ENCODE data around the gene PLA2G4A.

The PLA2G4A gene

DNA sequence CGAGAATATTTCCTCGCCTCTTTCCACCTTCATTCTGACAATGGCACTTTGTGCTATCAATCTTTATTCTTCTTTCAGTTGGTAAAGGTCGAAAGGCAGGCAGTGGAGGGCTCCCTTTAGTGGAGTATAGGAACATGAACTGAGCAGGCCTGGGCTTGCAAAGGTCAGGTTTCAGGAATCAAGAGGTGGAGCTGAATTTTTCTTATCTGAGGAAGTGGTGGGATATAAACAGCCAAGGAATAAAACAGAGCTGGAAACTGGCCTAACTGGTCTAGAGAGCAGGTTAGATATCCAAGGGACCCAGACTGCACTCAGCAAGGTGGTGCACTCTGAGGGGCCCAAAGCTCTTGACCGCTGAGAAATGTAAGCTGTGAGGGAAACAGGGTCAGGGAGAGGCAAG, 99.1 kb downstream of the PLA2G4A start:
- no peaks in the 10 kb centered on the region for H3K27me3 ChIP-seq (ENCODE audit: control insufficient read depth, insufficient read depth, low read length)
- no peak overlapping the region for H3K4me2 ChIP-seq (ENCODE audit: low read length)
- no peaks in the 10 kb centered on the region for H3K36me3 ChIP-seq (ENCODE audit: insufficient read depth, low read length)
- H3K9me3 ChIP-seq (replicated peaks; ENCODE audit: low read length), result no peaks in the 10 kb centered on the region
- no peaks in the 10 kb centered on the region for H3K4me1 ChIP-seq (ENCODE audit: control insufficient read depth, insufficient read depth, low read length)
- H3K4me3 ChIP-seq (ENCODE audit: low read length), result no peak overlapping the region
- no peak overlapping the region for H3K9ac ChIP-seq (ENCODE audit: low read depth, low read length)

DNA sequence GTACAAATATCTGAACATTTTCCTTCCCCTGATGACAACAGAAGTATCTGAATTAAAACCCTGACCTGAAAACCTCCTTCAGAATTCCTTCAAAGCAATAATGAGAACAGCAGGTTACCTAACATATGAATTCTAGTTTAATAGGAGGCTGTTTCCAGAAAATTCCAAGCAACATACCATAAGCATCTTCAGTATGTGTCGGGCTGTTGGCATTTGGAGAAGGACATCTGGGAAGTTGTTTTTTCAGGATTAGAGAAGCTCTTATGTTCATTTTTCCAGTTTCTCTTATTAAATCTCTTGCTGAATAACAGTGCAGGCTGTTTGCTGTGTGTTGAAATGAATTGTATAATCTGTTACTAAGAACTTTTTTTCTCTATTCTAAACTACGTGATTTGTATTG, 101.5 kb downstream of the PLA2G4A start:
- H3K4me2 ChIP-seq (ENCODE audit: low read length), result no peak overlapping the region
- H3K9ac ChIP-seq (ENCODE audit: low read depth, low read length), result no peak overlapping the region
- H3K4me1 ChIP-seq (ENCODE audit: control insufficient read depth, insufficient read depth, low read length), result no peaks in the 10 kb centered on the region
- no peaks in the 10 kb centered on the region for H3K36me3 ChIP-seq (ENCODE audit: insufficient read depth, low read length)
- H3K9me3 ChIP-seq (replicated peaks; ENCODE audit: low read length), result no peaks in the 10 kb centered on the region
- no peak overlapping the region for H3K4me3 ChIP-seq (ENCODE audit: low read length)
- H3K27me3 ChIP-seq (ENCODE audit: control insufficient read depth, insufficient read depth, low read length), result no peaks in the 10 kb centered on the region

DNA sequence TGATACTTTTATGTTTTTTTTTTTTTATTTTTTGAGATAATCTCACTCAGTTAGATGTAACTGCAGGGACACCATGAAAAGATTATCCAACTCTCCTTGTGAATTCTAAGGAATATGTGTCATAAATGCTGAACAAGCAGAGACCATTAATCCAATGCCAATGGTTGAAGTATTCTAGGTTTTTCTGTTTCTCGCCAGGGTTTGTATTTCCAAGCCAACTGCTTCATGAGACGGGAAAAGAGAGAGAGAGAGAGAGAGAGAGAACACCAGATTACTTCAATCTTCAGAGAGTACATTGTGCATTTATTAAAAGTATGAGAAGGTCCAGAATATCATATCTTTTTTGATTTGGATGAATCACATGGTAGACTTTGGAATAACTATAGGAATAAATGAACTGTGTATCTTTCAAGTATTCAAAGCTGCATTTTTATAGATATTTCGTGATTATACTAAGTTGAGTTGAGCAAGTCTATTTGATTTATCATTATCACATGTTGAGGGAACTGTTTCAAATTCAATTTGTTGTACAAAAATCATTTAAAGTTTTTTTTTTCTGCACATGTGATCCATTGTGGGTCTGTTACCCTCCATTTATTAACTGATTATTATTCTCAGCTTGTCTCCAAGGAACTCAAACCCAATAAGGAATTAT, 108.4 kb downstream of the PLA2G4A start:
- Histone ChIP-seq H3K27me3 (ENCODE audit: control insufficient read depth, insufficient read depth, low read length) (no peaks in the 10 kb centered on the region), H3K4me2 (ENCODE audit: low read length) (no peak overlapping the region), H3K36me3 (ENCODE audit: insufficient read depth, low read length) (no peaks in the 10 kb centered on the region), H3K4me3 (ENCODE audit: low read length) (no peak overlapping the region), H3K9me3 (replicated peaks; ENCODE audit: low read length) (no peaks in the 10 kb centered on the region), H3K9ac (ENCODE audit: low read depth, low read length) (no peak overlapping the region), H3K4me1 (ENCODE audit: control insufficient read depth, insufficient read depth, low read length) (no peaks in the 10 kb centered on the region)

DNA sequence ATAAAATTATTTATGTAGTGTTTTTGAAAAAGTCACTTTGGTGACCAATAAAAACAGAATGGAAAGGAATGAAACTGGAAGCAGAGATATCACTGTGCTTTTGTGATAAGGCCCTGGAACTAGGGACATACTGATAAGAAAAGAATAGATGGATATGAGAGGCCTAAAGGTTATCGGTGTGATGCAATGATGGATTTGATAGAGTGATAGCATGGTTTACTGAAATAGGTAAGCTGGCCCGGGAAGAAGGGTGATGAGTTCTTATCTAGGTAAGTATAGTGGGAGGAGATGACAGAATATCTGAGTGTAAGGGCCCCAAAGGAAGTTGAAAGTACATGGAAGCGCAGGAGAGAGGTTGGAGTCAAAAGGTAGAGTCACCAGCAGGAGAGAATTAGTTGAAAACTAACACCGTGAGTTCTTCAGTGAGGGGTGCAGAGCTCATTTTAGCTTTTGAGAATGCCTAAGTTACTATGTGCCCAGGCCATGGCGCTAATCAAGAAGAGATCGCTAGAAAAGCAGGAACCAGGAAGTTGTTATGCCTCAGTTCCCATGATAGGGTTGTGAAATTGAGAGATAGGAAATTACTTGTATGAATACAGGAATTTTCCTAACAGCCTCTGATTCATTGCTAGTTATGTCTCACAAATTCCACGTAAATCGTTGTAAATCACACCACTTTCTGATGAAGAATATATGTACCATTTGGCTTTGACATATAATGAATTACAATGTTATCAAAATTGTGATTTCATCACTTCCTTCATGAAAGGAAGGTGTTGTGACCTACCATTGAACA, 115.3 kb downstream of the PLA2G4A start:
- H3K4me1 ChIP-seq (ENCODE audit: control insufficient read depth, insufficient read depth, low read length), result no peaks in the 10 kb centered on the region

DNA sequence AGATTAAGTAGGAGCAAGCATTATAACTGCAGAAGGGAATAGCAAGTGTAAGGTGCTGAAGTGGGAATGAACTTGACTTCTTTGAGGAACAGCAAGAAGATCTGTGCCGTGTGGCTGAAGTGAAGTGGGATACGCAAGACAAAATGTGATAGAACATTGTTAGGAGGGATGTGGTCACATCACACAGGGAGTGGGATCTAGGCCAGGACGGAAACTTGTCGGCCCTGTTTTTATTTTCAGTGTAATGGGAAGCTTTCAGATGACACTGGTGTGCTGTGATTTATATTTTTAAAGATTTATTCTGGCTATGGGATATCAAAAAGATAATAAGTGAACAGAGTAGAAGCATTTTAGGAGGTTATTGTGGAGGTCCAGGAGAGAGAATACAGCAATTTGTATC, 116.4 kb downstream of the PLA2G4A start:
- Histone ChIP-seq H3K4me2 (ENCODE audit: low read length) (no peak overlapping the region), H3K9me3 (replicated peaks; ENCODE audit: low read length) (no peaks in the 10 kb centered on the region), H3K36me3 (ENCODE audit: insufficient read depth, low read length) (no peaks in the 10 kb centered on the region), H3K4me3 (ENCODE audit: low read length) (no peak overlapping the region), H3K9ac (ENCODE audit: low read depth, low read length) (no peak overlapping the region), H3K4me1 (ENCODE audit: control insufficient read depth, insufficient read depth, low read length) (no peaks in the 10 kb centered on the region), H3K27me3 (ENCODE audit: control insufficient read depth, insufficient read depth, low read length) (no peaks in the 10 kb centered on the region)

More for the DNA sequence above, 115.3 kb downstream of the PLA2G4A start:
- H3K27me3 ChIP-seq (ENCODE audit: control insufficient read depth, insufficient read depth, low read length), result no peaks in the 10 kb centered on the region
- H3K4me2 ChIP-seq (ENCODE audit: low read length), result no peak overlapping the region
- H3K9ac ChIP-seq (ENCODE audit: low read depth, low read length), result no peak overlapping the region
- no peaks in the 10 kb centered on the region for H3K9me3 ChIP-seq (replicated peaks; ENCODE audit: low read length)
- no peaks in the 10 kb centered on the region for H3K36me3 ChIP-seq (ENCODE audit: insufficient read depth, low read length)
- H3K4me3 ChIP-seq (ENCODE audit: low read length), result no peak overlapping the region

DNA sequence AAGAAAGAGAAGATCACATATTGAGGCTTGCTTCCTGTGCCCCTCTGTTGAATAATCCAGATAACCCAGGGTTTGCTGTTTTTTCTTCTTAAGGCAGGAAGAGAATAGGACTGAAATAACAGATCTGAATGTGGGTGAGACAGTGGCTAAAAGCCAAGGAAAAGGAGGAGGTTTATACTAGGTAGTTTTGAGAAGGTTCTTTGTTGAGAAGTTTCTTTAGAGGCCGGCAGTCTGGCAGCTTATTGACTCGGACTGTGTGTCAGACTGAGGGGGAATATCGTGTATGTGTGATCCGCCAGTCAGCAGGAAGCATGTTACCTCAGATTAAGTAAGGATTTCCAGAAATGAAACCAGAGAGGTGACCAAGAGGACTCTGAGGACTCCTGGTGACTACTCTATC, 119.8 kb downstream of the PLA2G4A start:
- no peaks in the 10 kb centered on the region for H3K36me3 ChIP-seq (ENCODE audit: insufficient read depth, low read length)
- no peaks in the 10 kb centered on the region for H3K4me1 ChIP-seq (ENCODE audit: control insufficient read depth, insufficient read depth, low read length)
- no peak overlapping the region for H3K9ac ChIP-seq (ENCODE audit: low read depth, low read length)
- H3K4me2 ChIP-seq (ENCODE audit: low read length), result no peak overlapping the region
- H3K4me3 ChIP-seq (ENCODE audit: low read length), result no peak overlapping the region
- no peaks in the 10 kb centered on the region for H3K27me3 ChIP-seq (ENCODE audit: control insufficient read depth, insufficient read depth, low read length)
- H3K9me3 ChIP-seq (replicated peaks; ENCODE audit: low read length), result no peaks in the 10 kb centered on the region

DNA sequence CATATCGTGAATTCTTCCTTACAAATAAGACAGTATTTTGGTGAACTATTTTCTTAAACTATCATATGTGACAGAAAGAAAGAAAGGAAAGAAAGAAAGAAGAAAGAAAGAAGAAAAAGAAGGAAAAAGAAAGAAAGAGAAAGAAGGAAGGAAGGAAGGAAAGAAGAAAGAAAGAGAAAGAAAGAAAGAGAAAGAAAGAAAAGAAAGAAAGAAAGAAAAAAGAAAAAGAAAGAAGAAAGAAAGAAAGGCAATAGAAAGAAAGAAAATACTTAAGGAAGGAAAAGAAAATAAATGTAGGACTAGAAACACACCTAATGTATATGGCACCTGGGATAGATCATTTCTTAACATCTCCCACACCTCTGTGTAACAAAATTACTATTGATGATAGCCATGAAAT, 120.4 kb downstream of the PLA2G4A start:
- no peak overlapping the region for H3K9ac ChIP-seq (ENCODE audit: low read depth, low read length)
- H3K9me3 ChIP-seq (replicated peaks; ENCODE audit: low read length), result no peaks in the 10 kb centered on the region
- H3K36me3 ChIP-seq (ENCODE audit: insufficient read depth, low read length), result no peaks in the 10 kb centered on the region
- H3K4me2 ChIP-seq (ENCODE audit: low read length), result no peak overlapping the region
- no peak overlapping the region for H3K4me3 ChIP-seq (ENCODE audit: low read length)
- no peaks in the 10 kb centered on the region for H3K4me1 ChIP-seq (ENCODE audit: control insufficient read depth, insufficient read depth, low read length)
- no peaks in the 10 kb centered on the region for H3K27me3 ChIP-seq (ENCODE audit: control insufficient read depth, insufficient read depth, low read length)

DNA sequence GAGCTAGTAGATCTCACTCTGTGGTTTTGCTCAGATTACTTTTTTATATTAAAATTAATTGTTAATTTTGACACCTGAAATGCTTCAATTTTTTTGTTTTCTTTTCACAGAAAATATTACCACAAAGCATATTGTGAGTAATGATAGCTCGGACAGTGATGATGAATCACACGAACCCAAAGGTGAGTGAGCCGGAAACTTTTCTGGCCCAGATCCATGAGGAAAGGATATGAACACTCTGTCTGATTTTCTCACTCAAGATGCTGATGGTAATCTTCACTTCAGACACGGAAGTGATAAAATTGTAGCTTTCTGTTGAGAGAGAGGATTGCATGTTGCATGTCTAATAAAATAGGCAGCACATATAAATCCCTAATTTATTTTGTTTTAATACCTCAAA, 121.8 kb downstream of the PLA2G4A start:
- H3K27me3 ChIP-seq (ENCODE audit: control insufficient read depth, insufficient read depth, low read length), result no peaks in the 10 kb centered on the region
- H3K4me1 ChIP-seq (ENCODE audit: control insufficient read depth, insufficient read depth, low read length), result no peaks in the 10 kb centered on the region
- H3K4me3 ChIP-seq (ENCODE audit: low read length), result no peak overlapping the region
- no peak overlapping the region for H3K4me2 ChIP-seq (ENCODE audit: low read length)
- no peaks in the 10 kb centered on the region for H3K9me3 ChIP-seq (replicated peaks; ENCODE audit: low read length)
- no peak overlapping the region for H3K9ac ChIP-seq (ENCODE audit: low read depth, low read length)
- H3K36me3 ChIP-seq (ENCODE audit: insufficient read depth, low read length), result no peaks in the 10 kb centered on the region

DNA sequence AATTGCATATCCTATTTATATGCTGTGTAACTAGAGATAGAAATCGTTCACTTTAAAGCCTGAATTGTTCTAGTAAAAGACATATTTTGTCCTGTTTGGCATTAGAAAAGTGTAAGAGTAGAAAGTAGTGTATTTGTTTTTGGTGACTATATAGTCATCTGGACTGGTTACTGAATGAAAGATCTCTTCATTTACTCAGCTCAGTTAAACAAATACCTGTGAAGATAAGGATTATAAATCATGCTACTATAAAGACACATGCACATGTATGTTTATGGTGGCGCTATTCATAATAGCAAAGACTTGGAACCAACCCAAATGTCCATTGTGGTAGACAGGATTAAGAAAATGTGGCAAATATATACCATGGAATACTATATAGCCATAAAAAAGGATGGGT, 125.1 kb downstream of the PLA2G4A start:
- Histone ChIP-seq H3K9me3 (replicated peaks; ENCODE audit: low read length) (no peaks in the 10 kb centered on the region), H3K4me3 (ENCODE audit: low read length) (no peak overlapping the region), H3K27me3 (ENCODE audit: control insufficient read depth, insufficient read depth, low read length) (no peaks in the 10 kb centered on the region), H3K4me1 (ENCODE audit: control insufficient read depth, insufficient read depth, low read length) (no peaks in the 10 kb centered on the region), H3K9ac (ENCODE audit: low read depth, low read length) (no peak overlapping the region), H3K36me3 (ENCODE audit: insufficient read depth, low read length) (no peaks in the 10 kb centered on the region), H3K4me2 (ENCODE audit: low read length) (no peak overlapping the region)

DNA sequence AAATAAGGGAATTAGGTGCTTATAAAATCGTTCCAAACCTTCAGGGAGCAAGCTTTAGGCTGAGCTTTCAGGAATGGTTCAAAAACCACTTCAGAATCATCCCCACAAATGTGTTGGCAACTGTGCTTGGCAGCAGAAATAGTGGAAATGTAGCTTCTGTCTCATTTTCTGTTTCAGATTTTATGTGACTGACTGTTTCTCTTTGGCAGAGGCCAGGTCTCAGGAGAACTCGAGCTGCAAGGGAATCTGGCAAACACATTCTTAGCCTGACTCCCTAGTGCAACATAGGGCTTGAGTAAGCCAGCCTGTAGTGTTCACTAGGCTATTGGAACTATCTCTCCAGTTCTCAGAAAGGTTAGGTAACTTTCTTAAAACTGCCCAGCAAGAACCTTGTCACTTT, 128.6 kb downstream of the PLA2G4A start:
- H3K9ac ChIP-seq (ENCODE audit: low read depth, low read length), result no peak overlapping the region
- no peaks in the 10 kb centered on the region for H3K9me3 ChIP-seq (replicated peaks; ENCODE audit: low read length)
- H3K4me3 ChIP-seq (ENCODE audit: low read length), result no peak overlapping the region
- no peak overlapping the region for H3K4me2 ChIP-seq (ENCODE audit: low read length)
- H3K27me3 ChIP-seq (ENCODE audit: control insufficient read depth, insufficient read depth, low read length), result no peaks in the 10 kb centered on the region
- no peaks in the 10 kb centered on the region for H3K36me3 ChIP-seq (ENCODE audit: insufficient read depth, low read length)
- H3K4me1 ChIP-seq (ENCODE audit: control insufficient read depth, insufficient read depth, low read length), result no peaks in the 10 kb centered on the region

DNA sequence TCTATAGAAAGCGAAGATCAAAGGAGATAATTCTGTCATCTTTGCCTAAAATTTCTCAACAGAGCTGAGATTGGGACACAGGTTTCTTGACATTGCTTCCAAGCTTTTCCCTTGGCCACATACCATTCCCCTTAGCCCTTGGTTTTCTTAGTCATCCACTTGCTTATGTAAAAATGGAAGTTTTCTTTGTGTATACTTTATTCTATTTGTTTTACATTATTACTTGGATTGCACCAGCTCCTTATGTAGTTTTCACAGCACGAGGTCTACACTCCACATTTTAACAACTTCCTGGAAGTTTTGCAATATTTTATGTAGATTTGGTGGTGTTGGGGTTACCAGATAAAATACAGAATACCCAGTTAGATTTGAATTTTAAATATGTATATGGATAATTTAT, 129.8 kb downstream of the PLA2G4A start:
- Histone ChIP-seq H3K36me3 (ENCODE audit: insufficient read depth, low read length) (no peaks in the 10 kb centered on the region), H3K4me3 (ENCODE audit: low read length) (no peak overlapping the region), H3K9ac (ENCODE audit: low read depth, low read length) (no peak overlapping the region), H3K4me2 (ENCODE audit: low read length) (no peak overlapping the region), H3K4me1 (ENCODE audit: control insufficient read depth, insufficient read depth, low read length) (no peaks in the 10 kb centered on the region), H3K9me3 (replicated peaks; ENCODE audit: low read length) (no peaks in the 10 kb centered on the region), H3K27me3 (ENCODE audit: control insufficient read depth, insufficient read depth, low read length) (no peaks in the 10 kb centered on the region)

DNA sequence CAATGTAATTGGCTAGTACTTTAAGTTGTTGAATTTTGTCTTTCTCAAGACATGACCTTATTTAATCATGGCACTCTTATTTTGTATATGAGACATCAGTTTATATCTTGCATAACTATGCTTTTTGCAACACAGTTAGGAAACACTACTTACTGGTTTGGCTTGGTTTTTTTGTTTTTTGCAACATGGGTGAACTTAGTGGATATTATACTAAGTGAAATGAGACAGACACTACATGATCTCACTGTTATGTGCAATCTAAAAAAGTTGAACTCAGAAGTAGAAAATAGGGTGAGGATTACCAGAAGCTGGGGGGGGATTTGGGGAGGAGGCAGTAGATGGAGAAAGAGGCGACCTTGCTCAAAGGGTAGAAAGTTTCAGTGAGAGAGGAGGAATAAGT, 132.1 kb downstream of the PLA2G4A start:
- Histone ChIP-seq H3K4me2 (ENCODE audit: low read length) (no peak overlapping the region), H3K36me3 (ENCODE audit: insufficient read depth, low read length) (no peaks in the 10 kb centered on the region), H3K27me3 (ENCODE audit: control insufficient read depth, insufficient read depth, low read length) (no peaks in the 10 kb centered on the region), H3K9ac (ENCODE audit: low read depth, low read length) (no peak overlapping the region), H3K4me1 (ENCODE audit: control insufficient read depth, insufficient read depth, low read length) (no peaks in the 10 kb centered on the region), H3K4me3 (ENCODE audit: low read length) (no peak overlapping the region), H3K9me3 (replicated peaks; ENCODE audit: low read length) (no peaks in the 10 kb centered on the region)
